Activated naive CD4-positive, alpha-beta T cell treated with anti-CD3 and anti-CD28 coated beads, Interleukin-2, amount 10 ng/mL, durations not matched to agents 7 days and 5 days (primary cell): ENCODE results near the gene NLGN4Y.

Experiments
- CTCF ChIA-PET: fragments of 350-600 bp; sonication (Branson Sonifier 250); formaldehyde crosslinking; loops from one replicate; lab custom pipeline; 2021; ENCODE audit warnings: antibody characterized with exemption; lab: Charles Lee
- DNase-seq: peaks from one replicate; pipeline ENCODE4 v3.0.0-alpha.2; 2020
- H3K27ac Mint-ChIP-seq: one replicate; pipeline ENCODE4 v1.8.0; 2021; ENCODE audit warnings: mild to moderate bottlenecking, moderate library complexity, mixed read lengths
- H3K27me3 Mint-ChIP-seq: one replicate; pipeline ENCODE4 v1.8.0; 2021; ENCODE audit warnings: mild to moderate bottlenecking, mixed read lengths
- H3K36me3 Mint-ChIP-seq: one replicate; pipeline ENCODE4 v1.8.0; 2021; ENCODE audit warnings: mixed read lengths
- H3K4me1 Mint-ChIP-seq: one replicate; pipeline ENCODE4 v1.8.0; 2021; ENCODE audit warnings: mixed read lengths
- H3K4me3 Mint-ChIP-seq: one replicate; pipeline ENCODE4 v1.8.0; 2021; ENCODE audit warnings: mild to moderate bottlenecking, moderate library complexity, mixed read lengths
- H3K9me3 Mint-ChIP-seq: one replicate; pipeline ENCODE4 v1.8.0; 2021; ENCODE audit warnings: mixed read lengths

Gene NLGN4Y

GRCh38 chrY:14617625-14618024 lies 93.3 kb downstream of the NLGN4Y start:
- H3K9me3 Mint-ChIP-seq: peaks cover 10% of the 10 kb centered on the region
- no peaks in the 10 kb centered on the region for H3K36me3 Mint-ChIP-seq
- CTCF ChIA-PET: no interaction called here
- H3K27ac Mint-ChIP-seq: no peak overlapping the region
- no peaks in the 10 kb centered on the region for H3K4me1 Mint-ChIP-seq
- H3K4me3 Mint-ChIP-seq: no peak overlapping the region
- no peaks in the 10 kb centered on the region for H3K27me3 Mint-ChIP-seq
- DNase-seq: no peak

- no peak for DNase-seq
- Mint-ChIP-seq H3K27ac (no peak overlapping the region), H3K36me3 (no peaks in the 10 kb centered on the region), H3K4me1 (no peaks in the 10 kb centered on the region), H3K9me3 (peaks cover 10% of the 10 kb centered on the region), H3K27me3 (no peaks in the 10 kb centered on the region), H3K4me3 (no peak overlapping the region)
- CTCF ChIA-PET: no interaction called here
Measured at GRCh38 chrY:14618513-14618912, 94.2 kb downstream of the NLGN4Y start.

- Mint-ChIP-seq H3K4me1 (no peaks in the 10 kb centered on the region), H3K9me3 (no peaks in the 10 kb centered on the region), H3K27ac (no peak overlapping the region), H3K27me3 (no peaks in the 10 kb centered on the region), H3K36me3 (no peaks in the 10 kb centered on the region), H3K4me3 (no peak overlapping the region)
- CTCF ChIA-PET: no interaction called here
- DNase-seq: no peak
Measured at GRCh38 chrY:14628208-14628607, 103.9 kb downstream of the NLGN4Y start.

- Mint-ChIP-seq H3K27ac (no peak overlapping the region), H3K4me1 (no peaks in the 10 kb centered on the region), H3K27me3 (no peaks in the 10 kb centered on the region), H3K9me3 (no peaks in the 10 kb centered on the region), H3K36me3 (no peaks in the 10 kb centered on the region), H3K4me3 (no peak overlapping the region)
- DNase-seq: no peak
- CTCF ChIA-PET: no interaction called here
Measured at GRCh38 chrY:14631676-14632075, 107.3 kb downstream of the NLGN4Y start.

- CTCF ChIA-PET: no interaction called here
- Mint-ChIP-seq H3K27ac (no peak overlapping the region), H3K9me3 (no peaks in the 10 kb centered on the region), H3K27me3 (no peaks in the 10 kb centered on the region), H3K4me1 (no peaks in the 10 kb centered on the region), H3K4me3 (no peak overlapping the region), H3K36me3 (no peaks in the 10 kb centered on the region)
- DNase-seq: no peak
Measured at GRCh38 chrY:14633718-14634117, 109.4 kb downstream of the NLGN4Y start.

- Mint-ChIP-seq H3K27ac (no peak overlapping the region), H3K36me3 (no peaks in the 10 kb centered on the region), H3K4me1 (no peaks in the 10 kb centered on the region), H3K9me3 (no peaks in the 10 kb centered on the region), H3K27me3 (no peaks in the 10 kb centered on the region), H3K4me3 (no peak overlapping the region)
- CTCF ChIA-PET: no interaction called here
- DNase-seq: no peak
Measured at GRCh38 chrY:14634954-14635353, 110.6 kb downstream of the NLGN4Y start.

GRCh38 chrY:14637551-14637950 lies 113.2 kb downstream of the NLGN4Y start:
- H3K27me3 Mint-ChIP-seq: no peaks in the 10 kb centered on the region
- no peaks in the 10 kb centered on the region for H3K36me3 Mint-ChIP-seq
- no peak overlapping the region for H3K4me3 Mint-ChIP-seq
- no peaks in the 10 kb centered on the region for H3K9me3 Mint-ChIP-seq
- CTCF ChIA-PET: no interaction called here
- no peaks in the 10 kb centered on the region for H3K4me1 Mint-ChIP-seq
- no peak for DNase-seq
- no peak overlapping the region for H3K27ac Mint-ChIP-seq

- Mint-ChIP-seq H3K27me3 (no peaks in the 10 kb centered on the region), H3K4me3 (no peak overlapping the region), H3K4me1 (no peaks in the 10 kb centered on the region), H3K9me3 (no peaks in the 10 kb centered on the region), H3K27ac (no peak overlapping the region), H3K36me3 (no peaks in the 10 kb centered on the region)
- CTCF ChIA-PET: no interaction called here
- no peak for DNase-seq
Measured at GRCh38 chrY:14641853-14642252, 117.5 kb downstream of the NLGN4Y start.

- Mint-ChIP-seq H3K27ac (no peak overlapping the region), H3K4me1 (no peaks in the 10 kb centered on the region)
- CTCF ChIA-PET: no interaction called here
Measured at GRCh38 chrY:14644157-14644952, 120.0 kb downstream of the NLGN4Y start.

GRCh38 chrY:14679181-14679580 lies 154.9 kb downstream of the NLGN4Y start:
- Mint-ChIP-seq H3K4me1 (no peaks in the 10 kb centered on the region), H3K9me3 (no peaks in the 10 kb centered on the region), H3K27ac (no peak overlapping the region), H3K36me3 (no peaks in the 10 kb centered on the region), H3K4me3 (no peak overlapping the region), H3K27me3 (no peaks in the 10 kb centered on the region)
- no peak for DNase-seq
- CTCF ChIA-PET: no interaction called here

More at GRCh38 chrY:14644157-14644952, 120.0 kb downstream of the NLGN4Y start:
- H3K36me3 Mint-ChIP-seq: no peaks in the 10 kb centered on the region
- no peaks in the 10 kb centered on the region for H3K9me3 Mint-ChIP-seq
- no peak overlapping the region for H3K4me3 Mint-ChIP-seq
- no peak for DNase-seq
- no peaks in the 10 kb centered on the region for H3K27me3 Mint-ChIP-seq

- DNase-seq: no peak
- H3K4me3 Mint-ChIP-seq: no peak overlapping the region
- no peaks in the 10 kb centered on the region for H3K36me3 Mint-ChIP-seq
- H3K9me3 Mint-ChIP-seq: no peaks in the 10 kb centered on the region
- H3K27ac Mint-ChIP-seq: no peak overlapping the region
- H3K27me3 Mint-ChIP-seq: no peaks in the 10 kb centered on the region
- H3K4me1 Mint-ChIP-seq: no peaks in the 10 kb centered on the region
- CTCF ChIA-PET: no interaction called here
Measured at GRCh38 chrY:14694543-14694942, 170.2 kb downstream of the NLGN4Y start.

GRCh38 chrY:14708158-14708557 lies 183.8 kb downstream of the NLGN4Y start:
- H3K4me1 Mint-ChIP-seq: no peaks in the 10 kb centered on the region
- H3K9me3 Mint-ChIP-seq: peaks cover 3% of the 10 kb centered on the region
- H3K27ac Mint-ChIP-seq: no peak overlapping the region
- no peaks in the 10 kb centered on the region for H3K36me3 Mint-ChIP-seq
- no peak overlapping the region for H3K4me3 Mint-ChIP-seq
- CTCF ChIA-PET: no interaction called here
- H3K27me3 Mint-ChIP-seq: no peaks in the 10 kb centered on the region
- no peak for DNase-seq

- H3K4me3 Mint-ChIP-seq: no peak overlapping the region
- no peaks in the 10 kb centered on the region for H3K27me3 Mint-ChIP-seq
- H3K27ac Mint-ChIP-seq: no peak overlapping the region
- no peaks in the 10 kb centered on the region for H3K36me3 Mint-ChIP-seq
- CTCF ChIA-PET: no interaction called here
- DNase-seq: no peak
- H3K9me3 Mint-ChIP-seq: no peaks in the 10 kb centered on the region
- H3K4me1 Mint-ChIP-seq: no peaks in the 10 kb centered on the region
Measured at GRCh38 chrY:14741596-14741995, 217.3 kb downstream of the NLGN4Y start.

GRCh38 chrY:14748329-14748728 lies 224.0 kb downstream of the NLGN4Y start:
- CTCF ChIA-PET: no interaction called here
- Mint-ChIP-seq H3K9me3 (no peaks in the 10 kb centered on the region), H3K27me3 (no peaks in the 10 kb centered on the region), H3K36me3 (no peaks in the 10 kb centered on the region), H3K4me3 (no peak overlapping the region), H3K27ac (no peak overlapping the region), H3K4me1 (no peaks in the 10 kb centered on the region)
- DNase-seq: no peak

GRCh38 chrY:14755571-14755970 lies 231.2 kb downstream of the NLGN4Y start:
- no peak overlapping the region for H3K27ac Mint-ChIP-seq
- H3K4me1 Mint-ChIP-seq: no peaks in the 10 kb centered on the region
- H3K4me3 Mint-ChIP-seq: no peak overlapping the region
- H3K27me3 Mint-ChIP-seq: no peaks in the 10 kb centered on the region
- H3K36me3 Mint-ChIP-seq: no peaks in the 10 kb centered on the region
- CTCF ChIA-PET: no interaction called here
- H3K9me3 Mint-ChIP-seq: no peaks in the 10 kb centered on the region
- DNase-seq: no peak
